ENCODE data around the gene SEMA4A. TPM values are rescaled to one million over a fixed set of nuclear protein-coding genes. Genes with fewer than 3 reads are reported as not detected.
A peak's percentile ranks its signal among the peaks of the same experiment; 100 is the strongest.

The SEMA4A gene
- total and polyA plus RNA-seq, 5 experiments from 2014 or later = 0.16 to 1.4 (median 1.2) TPM

DNA sequence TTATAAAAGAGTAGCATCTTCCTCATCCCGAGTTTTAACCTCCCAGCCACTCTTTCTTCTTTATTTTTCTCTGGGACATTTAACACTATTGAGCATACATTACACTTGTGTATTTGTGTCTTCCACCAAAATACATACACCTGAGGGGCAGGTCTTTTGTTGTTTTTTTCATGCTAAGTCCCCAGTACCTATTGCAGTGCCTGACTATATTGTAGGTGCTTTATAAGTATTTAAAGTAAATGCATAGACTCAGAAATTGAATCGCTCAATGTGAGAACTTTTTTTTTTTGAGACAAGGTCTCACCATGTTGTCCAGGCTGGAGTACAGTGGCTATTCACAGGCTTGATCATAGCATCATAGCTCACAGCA, 7.8 kb upstream of the SEMA4A start:
- ATAC-seq = no peak
- DNase-seq = no peak
- peaks cover 10 to 40% (median 28%) of the 10 kb centered on the region in 4 donors for H3K4me1 Mint-ChIP-seq
- H3K4me3 Mint-ChIP-seq = peak overlapping the region in 3 of 10 donors; percentile 62 to 84 (median 66)
- H3K9me3 Mint-ChIP-seq = no peaks in the 10 kb centered on the region
- POLR2A ChIA-PET = interaction anchor here (0.6 to 1.3 kb wide), 2 partner anchors 42 to 79 kb away, joined by 3 to 8 read pairs; no protein-coding TSS in a partner anchor
- peak overlapping the region in 2 of 10 donors; percentile 29 to 61 for H3K27ac Mint-ChIP-seq
- no peaks in the 10 kb centered on the region for H3K36me3 Mint-ChIP-seq
- no peaks in the 10 kb centered on the region for H3K27me3 Mint-ChIP-seq

DNA sequence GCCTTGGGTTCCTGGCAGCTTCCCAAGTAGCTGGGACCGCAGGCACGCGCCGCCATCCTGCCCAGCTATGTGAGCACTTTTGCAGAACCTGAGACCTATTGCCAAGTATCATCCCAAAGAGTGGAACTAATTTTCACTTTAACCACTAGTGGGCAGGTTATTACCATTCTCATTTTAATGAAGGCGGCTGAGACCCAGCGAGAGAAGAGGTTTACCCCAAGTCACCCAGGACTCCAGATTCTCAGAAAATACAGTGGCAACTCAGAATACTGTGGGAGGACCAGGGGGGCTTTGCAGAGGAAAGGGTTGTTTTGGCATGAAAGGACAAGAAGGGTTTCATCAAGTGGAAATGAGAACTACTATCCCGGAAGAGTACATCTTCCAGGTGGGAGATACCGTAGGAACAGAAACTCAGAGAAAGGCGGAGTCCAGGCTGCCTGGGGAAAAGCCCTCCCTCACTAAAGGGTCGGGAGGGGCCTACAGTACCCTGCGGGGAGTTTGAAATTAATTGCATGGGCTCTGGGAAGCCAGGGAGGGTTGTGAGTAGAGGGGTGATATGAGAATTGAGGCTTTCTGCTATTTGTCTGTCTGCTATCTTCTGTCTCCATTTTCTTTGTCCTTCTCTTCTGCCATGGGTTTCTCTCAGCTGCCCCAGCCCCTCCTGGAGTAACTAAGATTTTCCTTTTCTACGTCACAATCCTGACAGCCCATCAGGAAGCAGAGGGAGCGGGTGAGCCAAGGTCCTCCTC, 7.2 kb upstream of the SEMA4A start:
- Mint-ChIP-seq H3K27me3 (no peaks in the 10 kb centered on the region), H3K27ac (peak overlapping the region in 9 of 10 donors; percentile 29 to 95 (median 70)), H3K36me3 (no peaks in the 10 kb centered on the region), H3K9me3 (no peaks in the 10 kb centered on the region), H3K4me3 (peak overlapping the region; percentile 62 to 86 (median 72)), H3K4me1 (peaks cover 10 to 46% (median 28%) of the 10 kb centered on the region in 4 donors)
- peak in 8 of 10 donors; percentile 23 to 78 (median 58) for DNase-seq
- POLR2A ChIA-PET = interaction anchor here (0.6 to 2.2 kb wide), 3 partner anchors 42 to 78 kb away, joined by 3 to 14 read pairs (median 8); partner anchors contain the start of gene PMF1
- ATAC-seq = peak; percentile 70 to 92

DNA sequence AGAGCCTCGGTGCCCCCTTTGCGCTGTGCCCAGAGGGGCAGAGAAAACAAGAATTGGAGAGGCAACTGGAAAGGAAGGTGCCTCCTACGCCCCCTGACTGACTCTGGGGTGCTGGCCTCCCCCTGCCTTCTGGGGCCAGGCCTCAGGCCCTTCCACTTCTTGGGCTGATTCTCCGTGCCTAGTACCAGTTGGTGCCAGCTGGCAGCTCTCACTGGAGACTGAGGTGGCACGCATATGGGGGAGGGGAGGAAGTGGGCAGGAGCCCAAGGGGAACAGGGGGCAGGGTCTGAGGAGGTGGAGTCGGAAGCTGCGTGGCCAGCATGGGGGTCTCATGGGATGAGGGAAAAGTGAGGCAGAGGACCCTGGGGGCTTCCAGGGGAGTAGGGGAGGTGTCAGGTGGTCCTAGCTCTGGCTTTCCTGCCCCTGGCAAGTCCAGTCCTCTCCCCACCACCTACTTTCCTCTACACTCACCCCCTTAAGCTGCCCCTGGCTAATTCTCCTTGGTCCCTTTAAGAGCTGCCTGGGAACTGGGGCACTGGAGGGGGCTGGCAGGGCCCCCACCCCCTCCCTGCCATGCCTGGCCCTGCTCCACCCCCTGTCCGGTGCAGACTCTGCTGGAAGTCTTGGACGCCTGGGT, 6.5 kb upstream of the SEMA4A start:
- H3K9me3 Mint-ChIP-seq = no peaks in the 10 kb centered on the region
- ATAC-seq (peak in 1 of 2 donors; percentile 6), DNase-seq (no peak)
- H3K4me3 Mint-ChIP-seq = peak overlapping the region in 1 of 10 donors; percentile 62
- peaks cover 10 to 50% (median 28%) of the 10 kb centered on the region in 4 donors for H3K4me1 Mint-ChIP-seq
- POLR2A ChIA-PET = interaction anchor here (1.3 to 2.2 kb wide), 2 partner anchors 66 to 78 kb away, joined by 8 to 14 read pairs; partner anchors contain the start of gene PMF1
- H3K27me3 Mint-ChIP-seq = peaks cover 0 to under 1% (median 0%) of the 10 kb centered on the region in 5 donors
- peak overlapping the region in 4 of 10 donors; percentile 29 to 61 (median 48) for H3K27ac Mint-ChIP-seq
- no peaks in the 10 kb centered on the region for H3K36me3 Mint-ChIP-seq

DNA sequence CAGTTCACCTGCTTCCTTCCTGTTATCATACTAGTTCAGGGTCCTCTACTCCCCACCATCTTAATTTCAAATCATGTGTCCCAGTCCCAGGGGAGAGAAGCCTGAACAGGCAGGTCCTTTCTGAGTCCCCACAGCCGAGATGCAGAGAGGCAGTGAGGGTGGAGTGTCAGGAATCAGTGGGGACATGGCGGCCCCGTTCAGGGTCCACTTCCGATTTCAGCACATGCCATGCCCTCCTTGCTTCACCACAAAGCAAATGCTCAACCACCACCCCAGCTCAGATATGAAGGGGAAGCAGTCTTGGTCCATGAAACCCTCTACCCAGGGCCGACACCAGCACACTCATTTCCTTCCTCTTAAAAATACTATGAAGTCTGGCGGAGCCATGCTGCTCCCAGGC, 5.2 kb upstream of the SEMA4A start:
- Mint-ChIP-seq H3K9me3 (no peaks in the 10 kb centered on the region), H3K4me3 (peak overlapping the region in 8 of 10 donors; percentile 23 to 74 (median 47)), H3K4me1 (peaks cover 10 to 60% (median 32%) of the 10 kb centered on the region in 4 donors), H3K36me3 (no peaks in the 10 kb centered on the region), H3K27me3 (peaks cover 0 to 2% (median 0%) of the 10 kb centered on the region in 5 donors), H3K27ac (peak overlapping the region in 9 of 10 donors; percentile 54 to 89 (median 75))
- DNase-seq = peak in 1 of 10 donors; percentile 13
- ATAC-seq = peak; percentile 5 to 16
- POLR2A ChIA-PET = interaction anchor here (0.6 to 2.2 kb wide), 5 partner anchors 59 to 133 kb away, joined by 3 to 14 read pairs (median 3); partner anchors contain the start of gene PMF1

DNA sequence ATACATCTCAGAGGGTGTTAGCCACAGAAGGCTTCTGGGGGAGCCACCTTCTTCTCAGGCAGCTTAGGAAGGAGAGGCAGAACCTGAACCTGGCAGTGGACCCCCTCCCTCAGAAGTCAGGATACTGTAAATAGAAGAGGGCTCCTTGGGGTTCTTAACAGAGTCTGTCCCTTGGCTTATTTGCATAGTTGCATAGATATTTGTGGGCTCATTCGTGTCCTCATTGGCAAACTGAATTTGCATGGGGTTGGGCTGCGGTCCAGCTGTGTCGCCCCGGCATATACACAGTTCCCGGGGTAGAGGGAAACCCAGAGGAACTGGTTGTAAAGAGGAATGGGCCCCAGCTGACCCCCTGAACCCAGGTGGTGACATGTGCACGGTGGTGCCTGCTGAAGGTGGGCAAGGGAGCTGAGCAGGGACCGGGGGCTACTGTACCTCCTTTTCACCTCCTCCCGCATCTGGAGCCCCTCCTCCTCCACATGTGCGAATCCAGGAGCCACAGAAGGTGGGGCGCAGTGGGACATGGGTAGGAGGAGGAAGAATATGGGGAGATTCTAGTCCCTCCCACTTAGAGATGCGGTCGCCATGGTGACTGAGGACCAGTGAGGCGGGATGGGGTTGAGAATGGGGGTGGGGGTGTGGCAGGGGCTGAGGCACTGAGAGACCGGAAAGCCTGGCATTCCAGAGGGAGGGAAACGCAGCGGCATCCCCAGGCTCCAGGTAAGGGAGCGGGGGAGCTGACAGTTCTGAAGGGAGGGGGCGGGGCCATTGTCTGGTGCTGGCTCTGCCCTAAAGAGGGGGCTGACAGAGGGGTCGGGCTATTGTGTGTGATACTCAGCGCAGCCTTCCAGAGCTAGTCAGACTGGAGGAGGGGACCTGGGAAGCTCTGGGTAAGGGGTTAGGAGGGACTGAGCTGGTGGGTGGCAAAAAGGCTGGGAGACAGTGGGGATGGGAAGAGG, 3.7 kb upstream of the SEMA4A start:
- H3K27me3 Mint-ChIP-seq = peaks cover 0 to 2% (median 0%) of the 10 kb centered on the region in 5 donors
- DNase-seq = no peak
- POLR2A ChIA-PET = interaction anchor here (1.1 to 1.6 kb wide), 2 partner anchors 11 to 63 kb away, joined by 3 to 6 read pairs; partner anchors contain the start of gene PMF1
- ATAC-seq = no peak
- H3K4me1 Mint-ChIP-seq = peaks cover 12 to 69% (median 39%) of the 10 kb centered on the region in 4 donors
- H3K9me3 Mint-ChIP-seq = no peaks in the 10 kb centered on the region
- no peak overlapping the region for H3K4me3 Mint-ChIP-seq
- no peaks in the 10 kb centered on the region for H3K36me3 Mint-ChIP-seq
- peak overlapping the region in 1 of 10 donors; percentile 27 for H3K27ac Mint-ChIP-seq

DNA sequence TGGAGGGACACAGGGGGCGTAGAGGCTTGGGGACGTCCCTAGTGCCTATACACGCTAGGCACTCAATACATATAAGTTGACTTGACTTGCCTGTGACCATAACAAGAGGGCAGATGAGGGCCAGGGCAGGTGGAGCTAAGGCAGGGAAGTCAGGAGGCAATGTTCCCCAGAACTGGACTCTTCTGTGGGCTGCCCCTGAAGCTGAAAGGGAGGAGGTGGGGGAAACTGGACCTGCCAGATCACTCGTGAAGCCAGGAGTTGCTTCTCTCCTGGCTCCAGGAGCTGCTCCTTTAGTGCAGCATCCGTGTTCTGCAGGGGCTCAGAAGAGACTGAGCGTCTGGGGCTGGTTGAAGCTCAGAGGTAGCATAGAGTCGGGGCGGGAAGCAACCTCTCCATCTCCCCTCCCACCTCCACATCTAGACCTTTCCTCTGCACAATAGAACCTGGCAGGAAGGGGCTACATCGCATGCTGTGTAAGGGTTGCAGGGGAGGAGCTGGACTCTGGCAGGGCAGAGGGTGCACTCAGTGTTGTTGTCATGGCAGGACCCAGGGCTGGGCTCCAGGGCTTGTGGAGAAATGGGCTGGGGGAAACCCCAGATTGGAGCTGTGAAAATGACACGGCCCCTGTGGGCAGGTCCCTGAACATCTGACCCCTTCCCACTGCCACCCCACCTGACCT, 2.9 kb upstream of the SEMA4A start:
- POLR2A ChIA-PET = interaction anchor here (0.6 to 1.6 kb wide), 2 partner anchors 26 to 62 kb away, joined by 6 read pairs; partner anchors contain the start of gene PMF1
- Mint-ChIP-seq H3K4me1 (peaks cover 12 to 76% (median 42%) of the 10 kb centered on the region in 4 donors), H3K4me3 (no peak overlapping the region), H3K27ac (no peak overlapping the region), H3K27me3 (peaks cover 0 to 2% (median 0%) of the 10 kb centered on the region in 5 donors), H3K9me3 (no peaks in the 10 kb centered on the region), H3K36me3 (no peaks in the 10 kb centered on the region)
- DNase-seq = no peak
- ATAC-seq = no peak

DNA sequence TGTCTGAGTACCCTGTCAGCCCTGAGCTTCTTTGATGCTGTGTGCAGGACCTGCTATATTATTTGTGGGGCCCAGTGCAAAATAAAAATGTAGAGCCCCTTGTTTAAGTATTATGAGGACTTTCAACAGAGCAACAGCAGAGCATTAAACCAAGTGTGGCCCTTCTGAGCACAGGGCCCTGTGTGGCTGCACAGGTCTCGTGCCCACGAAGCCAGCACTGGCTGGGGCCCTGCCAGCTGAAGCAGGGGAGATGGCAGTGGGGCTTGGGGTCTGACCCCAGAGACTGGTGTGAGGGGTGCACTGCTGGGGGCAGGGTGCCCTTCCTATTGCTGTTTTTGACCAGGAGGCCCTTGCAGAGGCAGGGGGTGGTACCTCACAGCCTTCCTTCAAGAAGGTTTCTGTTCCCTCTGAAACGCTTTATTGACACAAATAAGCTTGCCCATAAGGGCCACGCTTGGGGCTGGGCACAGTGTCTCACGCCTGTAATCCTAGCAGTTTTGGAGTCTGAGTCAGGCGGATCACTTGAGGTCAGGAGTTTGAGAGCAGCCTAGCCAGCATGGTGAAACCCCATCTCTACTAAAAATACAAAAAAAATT, 2.2 kb upstream of the SEMA4A start:
- Mint-ChIP-seq H3K36me3 (no peaks in the 10 kb centered on the region), H3K27me3 (peaks cover 0 to 2% (median 0%) of the 10 kb centered on the region in 5 donors), H3K27ac (no peak overlapping the region), H3K9me3 (no peaks in the 10 kb centered on the region), H3K4me3 (no peak overlapping the region), H3K4me1 (peaks cover 13 to 76% (median 44%) of the 10 kb centered on the region in 4 donors)
- ATAC-seq (no peak), DNase-seq (no peak)
- POLR2A ChIA-PET = interaction anchor here (0.5 to 1.6 kb wide), 4 partner anchors 24 to 62 kb away, joined by 3 to 6 read pairs (median 4); partner anchors contain the start of gene PMF1

DNA sequence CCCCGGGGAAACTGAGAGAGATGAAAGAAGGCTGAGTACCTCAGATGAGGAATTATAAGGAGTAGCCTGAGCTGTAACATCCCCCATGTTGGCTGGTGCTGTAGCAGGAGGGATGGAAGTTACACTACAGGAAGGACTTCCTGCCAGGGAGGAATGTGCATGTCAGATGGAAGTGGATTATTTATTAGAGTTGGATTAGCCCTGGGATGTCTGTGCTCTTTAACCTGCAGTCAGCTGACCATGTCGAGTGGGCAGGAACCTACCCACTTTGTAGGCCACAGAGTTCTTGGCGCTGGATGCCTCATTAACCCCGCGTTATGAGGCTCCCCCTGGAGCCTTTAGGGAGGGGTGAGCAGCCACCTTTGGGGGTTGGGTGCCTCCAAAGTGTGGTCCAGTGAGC, 757 bp upstream of the SEMA4A start:
- DNase-seq (no peak), ATAC-seq (no peak)
- no peaks in the 10 kb centered on the region for H3K36me3 Mint-ChIP-seq
- peak overlapping the region in 1 of 10 donors; percentile 58 for H3K27ac Mint-ChIP-seq
- H3K4me3 Mint-ChIP-seq = no peak overlapping the region
- peaks cover 0 to 2% (median 0%) of the 10 kb centered on the region in 5 donors for H3K27me3 Mint-ChIP-seq
- peaks cover 12 to 79% (median 36%) of the 10 kb centered on the region in 4 donors for H3K4me1 Mint-ChIP-seq
- no peaks in the 10 kb centered on the region for H3K9me3 Mint-ChIP-seq
- POLR2A ChIA-PET = no interaction called here

DNA sequence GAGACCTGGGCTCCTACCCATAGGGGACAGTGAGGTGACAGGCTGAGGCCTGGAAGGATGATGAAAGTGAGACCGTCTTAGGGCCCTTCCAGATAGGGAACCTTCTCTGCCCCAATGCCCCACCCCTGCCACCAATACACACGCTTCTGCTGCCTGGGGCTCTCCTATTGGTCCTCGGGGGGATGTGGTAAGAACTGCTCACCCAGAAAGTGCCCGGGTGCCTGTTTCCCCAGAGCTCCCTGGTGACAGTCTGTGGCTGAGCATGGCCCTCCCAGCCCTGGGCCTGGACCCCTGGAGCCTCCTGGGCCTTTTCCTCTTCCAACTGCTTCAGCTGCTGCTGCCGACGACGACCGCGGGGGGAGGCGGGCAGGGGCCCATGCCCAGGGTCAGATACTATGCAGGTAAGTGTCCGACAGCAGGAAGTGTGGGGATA, 948 bp downstream of the SEMA4A start:
- peaks cover 9 to 74% (median 24%) of the 10 kb centered on the region in 4 donors for H3K4me1 Mint-ChIP-seq
- POLR2A ChIA-PET = no interaction called here
- peak in 1 of 10 donors; percentile 38 for DNase-seq
- H3K9me3 Mint-ChIP-seq = no peaks in the 10 kb centered on the region
- peak; percentile 48 to 75 for ATAC-seq
- peak overlapping the region in 3 of 10 donors; percentile 25 to 82 (median 70) for H3K4me3 Mint-ChIP-seq
- H3K36me3 Mint-ChIP-seq = no peaks in the 10 kb centered on the region
- H3K27me3 Mint-ChIP-seq = peaks cover 0 to 2% (median 0%) of the 10 kb centered on the region in 5 donors
- H3K27ac Mint-ChIP-seq = peak overlapping the region in 6 of 10 donors; percentile 3 to 85 (median 66)

DNA sequence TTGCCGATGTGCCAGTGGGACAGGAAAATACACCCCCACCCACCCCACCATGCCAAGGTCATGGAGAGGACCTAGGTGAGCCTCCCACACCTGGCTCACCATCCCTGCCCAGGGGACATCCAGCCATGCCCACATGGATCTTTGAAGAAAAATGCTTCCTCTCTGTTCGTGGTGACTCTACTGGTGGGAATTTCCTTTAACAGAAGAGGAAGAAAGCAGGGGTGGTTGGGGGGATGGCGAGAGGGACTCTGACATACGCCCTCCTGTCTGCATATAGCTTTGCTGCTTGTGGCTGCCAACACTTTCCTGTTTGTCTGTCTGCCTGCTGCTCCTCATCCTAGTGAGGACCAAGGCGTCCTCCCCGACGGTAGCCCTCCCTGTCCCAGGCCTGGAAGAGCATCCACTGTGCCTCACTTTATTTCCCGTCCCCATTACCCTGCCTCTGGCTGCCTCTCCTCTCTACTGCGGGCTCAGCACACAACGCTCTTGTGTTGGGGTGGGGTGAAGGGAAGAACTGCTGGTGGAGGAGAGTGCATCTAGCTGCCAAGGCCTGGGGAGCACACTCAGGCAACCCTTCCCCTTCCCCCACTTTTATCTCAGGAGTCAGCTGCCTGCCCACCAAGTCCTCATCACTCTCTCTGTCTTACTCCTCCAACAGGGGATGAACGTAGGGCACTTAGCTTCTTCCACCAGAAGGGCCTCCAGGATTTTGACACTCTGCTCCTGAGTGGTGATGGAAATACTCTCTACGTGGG, 2.5 kb downstream of the SEMA4A start:
- DNase-seq (no peak), ATAC-seq (no peak)
- H3K4me1 Mint-ChIP-seq = peaks cover 11 to 70% (median 34%) of the 10 kb centered on the region in 4 donors
- no peaks in the 10 kb centered on the region for H3K9me3 Mint-ChIP-seq
- POLR2A ChIA-PET = no interaction called here
- H3K27me3 Mint-ChIP-seq = peaks cover 0 to 2% (median 0%) of the 10 kb centered on the region in 5 donors
- H3K27ac Mint-ChIP-seq = peak overlapping the region in 6 of 10 donors; percentile 4 to 84 (median 40)
- peak overlapping the region in 2 of 10 donors; percentile 22 to 61 for H3K4me3 Mint-ChIP-seq
- no peaks in the 10 kb centered on the region for H3K36me3 Mint-ChIP-seq

Measured in naive thymus-derived CD8-positive, alpha-beta T cell (primary cell).